Fibroblast of lung (primary cell): ENCODE results near the gene ROM1. TPM values are rescaled to one million over a fixed set of nuclear protein-coding genes. Genes with fewer than 3 reads are reported as not detected.

ENCODE experiments used
- DNase-seq, 2 donors: peaks; one replicate each; pipeline versions ENCODE4 v3.0.0 to v3.0.0-alpha.2; 2010; ENCODE audit warnings: low read depth in 2 of 2
- H2AFZ ChIP-seq: 2 replicates; pipeline ENCODE4 v1.5.1; 2012; ENCODE audit warnings: low read length, control low read depth, inconsistent platforms
- H3K27ac ChIP-seq: 2 replicates; pipeline ENCODE4 v1.5.1; 2011; ENCODE audit warnings: low read length, control low read depth; ENCODE audit not compliant: insufficient read depth
- H3K27me3 ChIP-seq: 2 replicates; pipeline ENCODE4 v1.5.1; 2011; ENCODE audit warnings: mild to moderate bottlenecking, low read length; ENCODE audit not compliant: control insufficient read depth, insufficient read depth
- H3K36me3 ChIP-seq: 2 replicates; pipeline ENCODE4 v1.5.1; 2011; ENCODE audit warnings: low read length; ENCODE audit not compliant: control insufficient read depth, insufficient read depth
- H3K4me1 ChIP-seq: 2 replicates; pipeline ENCODE4 v1.5.1; 2011; ENCODE audit warnings: low read length; ENCODE audit not compliant: control insufficient read depth, insufficient read depth; ENCODE audit errors: extremely low read depth
- H3K4me2 ChIP-seq: 2 replicates; pipeline ENCODE4 v1.5.1; 2011; ENCODE audit warnings: low read length, control low read depth; ENCODE audit not compliant: insufficient read depth; ENCODE audit errors: extremely low read depth
- H3K4me3 ChIP-seq, 4 experiments: fragments of 200-600 bp in 1 of 4; sonication (generic) in 1 of 4; replicated peaks in 1 of 4; 2 replicates each; pipeline ENCODE4 v1.5.1; 2011 to 2016; ENCODE audit warnings: low read length in 4 of 4, low read depth in 3 of 4, mild to moderate bottlenecking in 3 of 4, control low read depth in 2 of 4, inconsistent platforms in 1 of 4, mixed read lengths in 1 of 4; ENCODE audit not compliant: insufficient read depth in 1 of 4; ENCODE audit errors: control extremely low read depth in 1 of 4
- H3K79me2 ChIP-seq: 2 replicates; pipeline ENCODE4 v1.5.1; 2012; ENCODE audit warnings: mild to moderate bottlenecking, low read length, inconsistent platforms; ENCODE audit not compliant: control insufficient read depth, insufficient read depth
- H3K9ac ChIP-seq: 2 replicates; pipeline ENCODE4 v1.5.1; 2011; ENCODE audit warnings: mild to moderate bottlenecking, low read length, control low read depth; ENCODE audit not compliant: insufficient read depth
- H3K9me3 ChIP-seq: 2 replicates; pipeline ENCODE4 v1.5.1; 2012; ENCODE audit warnings: low read depth, low read length; ENCODE audit not compliant: control insufficient read depth, insufficient read depth
- H4K20me1 ChIP-seq: 2 replicates; pipeline ENCODE4 v1.5.1; 2011; ENCODE audit warnings: low read length; ENCODE audit not compliant: control insufficient read depth, insufficient read depth; ENCODE audit errors: extremely low read depth
- CTCF ChIP-seq, 2 donors: IDR thresholded peaks in 1 of 2; conservative IDR thresholded peaks in 1 of 2; 1 replicate in 1 of 2; 2 replicates in 1 of 2; pipeline ENCODE4 v1.5.1; 2011 to 2012; ENCODE audit warnings: low read length in 2 of 2, control low read depth in 1 of 2, inconsistent platforms in 1 of 2, low read depth in 1 of 2, mild to moderate bottlenecking in 1 of 2
- EZH2 ChIP-seq: IDR thresholded peaks from 2 replicates; pipeline ENCODE4 v1.5.1; 2012; ENCODE audit warnings: low read length, control low read depth, mild to moderate bottlenecking; ENCODE audit errors: missing control alignments
- polyA plus RNA-seq, 2 donors: library from polyadenylated mRNA; depleted of rRNA in 1 of 2; stranded (reverse) in 1 of 2; unstranded in 1 of 2; fragments of >200 nt; gene quantifications; 2 replicates each; pipeline ENCODE4 v1.2.1, GENCODE V29; 2011 to 2012; ENCODE audit warnings: missing spikeins in 1 of 2
- total RNA-seq: library from RNA; depleted of rRNA; stranded (reverse); fragments of >200 nt; gene quantifications from 2 replicates; pipeline ENCODE4 v1.2.1, GENCODE V29; 2014

The ROM1 gene
- total and polyA plus RNA-seq, 2 donors (not counting 1 experiment from before 2014, with no cell fraction given), result 1.7 to 9.9 TPM

DNA sequence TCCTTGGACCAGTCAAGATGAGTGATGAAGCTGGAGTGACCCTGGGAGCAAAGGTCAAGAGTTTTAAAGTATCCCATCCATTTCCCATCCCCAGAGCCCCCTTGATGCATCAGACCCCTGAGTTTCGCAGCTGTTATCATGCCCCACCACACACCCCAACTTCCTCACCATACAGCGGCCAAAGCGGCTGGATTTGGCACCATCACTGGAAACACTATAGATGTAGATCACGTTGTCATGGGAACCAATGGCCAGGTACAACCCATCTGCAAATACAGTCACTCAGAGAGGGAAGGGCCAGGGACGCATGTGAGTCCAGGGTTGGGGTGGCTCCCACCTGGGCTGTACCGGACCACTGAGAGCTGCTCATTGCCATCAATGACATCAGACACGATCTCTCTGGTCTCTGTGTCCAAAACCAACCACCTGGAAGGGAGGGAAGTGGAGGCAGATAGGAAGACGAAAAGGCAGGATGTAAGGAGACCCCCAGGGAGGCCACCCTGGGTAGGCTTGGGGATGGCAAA, 9.2 kb upstream of the ROM1 start:
- no peak overlapping the region for H3K4me2 ChIP-seq
- DNase-seq, result no peak
- H2AFZ ChIP-seq, result no peak overlapping the region
- no peaks in the 10 kb centered on the region for H4K20me1 ChIP-seq
- TF ChIP-seq EZH2, result no peak
- TF ChIP-seq CTCF (conservative IDR thresholded peaks at IDR 0.05 in 1 of 2, IDR thresholded peaks at IDR 0.05 in 1 of 2; ENCODE audit: low read depth in 1 of 2, low read length in 2 of 2), result no peak
- H3K36me3 ChIP-seq, result peaks cover 9% of the 10 kb centered on the region
- peaks cover 6% of the 10 kb centered on the region for H3K4me1 ChIP-seq
- no peaks in the 10 kb centered on the region for H3K27me3 ChIP-seq
- no peaks in the 10 kb centered on the region for H3K9me3 ChIP-seq
- peaks cover 22% of the 10 kb centered on the region for H3K79me2 ChIP-seq
- no peak overlapping the region for H3K4me3 ChIP-seq
- no peak overlapping the region for H3K27ac ChIP-seq
- H3K9ac ChIP-seq, result no peak overlapping the region

DNA sequence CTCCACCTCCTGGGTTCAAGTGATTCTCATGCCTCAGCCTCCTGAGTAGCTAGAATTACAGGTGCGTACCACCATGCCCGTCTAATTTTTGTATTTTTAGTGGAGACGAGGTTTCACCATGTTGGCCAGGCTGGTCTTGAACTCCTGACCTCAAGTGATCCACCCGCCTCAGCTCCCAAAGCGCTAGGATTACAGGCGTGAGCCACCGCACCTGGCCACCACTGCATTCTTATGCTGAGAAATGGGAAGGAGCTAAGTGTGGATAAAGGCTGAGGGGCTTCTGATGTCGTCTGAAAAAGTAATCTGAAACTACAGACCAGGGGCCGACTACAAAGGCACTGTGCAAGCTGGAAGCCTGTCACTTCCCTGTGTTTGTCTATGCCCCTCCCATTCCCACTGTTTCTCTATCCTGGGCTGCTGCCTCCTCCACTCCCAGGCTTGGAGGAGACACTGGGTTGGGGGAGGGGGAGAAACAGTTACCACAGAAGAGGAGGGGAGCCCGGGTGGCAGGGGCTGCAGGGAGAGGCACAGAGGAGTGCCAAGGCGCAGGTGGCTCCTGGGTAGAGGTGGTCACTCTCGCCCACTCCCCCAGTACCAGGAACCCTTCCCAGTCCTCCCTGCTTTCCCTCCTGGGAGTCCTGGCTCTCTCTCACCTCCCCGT, 8.5 kb upstream of the ROM1 start:
- peaks cover 9% of the 10 kb centered on the region for H3K36me3 ChIP-seq
- no peak overlapping the region for H3K27ac ChIP-seq

GRCh38 chr11:62605467-62605866, 7.6 kb upstream of the ROM1 start:
- Histone ChIP-seq H3K79me2 (peaks cover 10% of the 10 kb centered on the region), H3K27me3 (no peaks in the 10 kb centered on the region), H3K4me1 (peaks cover 3% of the 10 kb centered on the region), H3K4me3 (no peak overlapping the region), H2AFZ (no peak overlapping the region), H3K9me3 (no peaks in the 10 kb centered on the region), H3K9ac (no peak overlapping the region), H3K4me2 (no peak overlapping the region), H3K27ac (no peak overlapping the region), H4K20me1 (no peaks in the 10 kb centered on the region), H3K36me3 (peaks cover 9% of the 10 kb centered on the region)
- TF ChIP-seq EZH2 (no peak), CTCF (conservative IDR thresholded peaks at IDR 0.05 in 1 of 2, IDR thresholded peaks at IDR 0.05 in 1 of 2; ENCODE audit: low read depth in 1 of 2, low read length in 2 of 2) (no peak)
- no peak for DNase-seq

More for the DNA sequence above, 8.5 kb upstream of the ROM1 start:
- TF ChIP-seq CTCF (conservative IDR thresholded peaks at IDR 0.05 in 1 of 2, IDR thresholded peaks at IDR 0.05 in 1 of 2; ENCODE audit: low read depth in 1 of 2, low read length in 2 of 2), result no peak
- no peak for TF ChIP-seq EZH2
- DNase-seq, result no peak
- Histone ChIP-seq H3K9ac (no peak overlapping the region), H3K4me3 (no peak overlapping the region), H3K4me2 (no peak overlapping the region), H3K4me1 (peaks cover 6% of the 10 kb centered on the region), H3K27me3 (no peaks in the 10 kb centered on the region), H4K20me1 (no peaks in the 10 kb centered on the region), H3K79me2 (peaks cover 19% of the 10 kb centered on the region), H3K9me3 (no peaks in the 10 kb centered on the region), H2AFZ (no peak overlapping the region)
